ENCODE measurements around the gene LAX1.
"Not testable (repeated sequence)": the region's sequence is repeated elsewhere in the genome, so short reads cannot be mapped to it uniquely, and the experiment has no call there.

Gene LAX1

GRCh38 chr1:203792486-203792885, 27.5 kb downstream of the LAX1 start:
- Histone ChIP-seq H3K36me3 (ENCODE audit: low read depth) (peaks cover 12% of the 10 kb centered on the region), H3K27ac (ENCODE audit: poor library complexity, severe bottlenecking) (no peak overlapping the region), H3K9me3 (ENCODE audit: severe bottlenecking) (no peaks in the 10 kb centered on the region), H3K4me3 (ENCODE audit: severe bottlenecking) (no peak overlapping the region), H3K27me3 (ENCODE audit: insufficient read depth, poor library complexity, severe bottlenecking) (no peaks in the 10 kb centered on the region), H3K4me1 (ENCODE audit: insufficient read depth, poor library complexity, severe bottlenecking) (peaks cover 14% of the 10 kb centered on the region)
- DNase-seq (ENCODE audit: low spot score) (no peak), ATAC-seq (ENCODE audit: low read depth) (no peak)
- TF ChIP-seq CTCF (IDR thresholded peaks at IDR 0.05; ENCODE audit: poor library complexity, severe bottlenecking), result no peak

GRCh38 chr1:203793561-203793960, 28.6 kb downstream of the LAX1 start:
- H3K4me1 ChIP-seq (ENCODE audit: insufficient read depth, poor library complexity, severe bottlenecking), result peaks cover 25% of the 10 kb centered on the region
- not testable (repeated sequence) for DNase-seq (ENCODE audit: low spot score); H3K9me3 ChIP-seq (ENCODE audit: severe bottlenecking); H3K27ac ChIP-seq (ENCODE audit: poor library complexity, severe bottlenecking); H3K4me3 ChIP-seq (ENCODE audit: severe bottlenecking); ATAC-seq (ENCODE audit: low read depth); H3K27me3 ChIP-seq (ENCODE audit: insufficient read depth, poor library complexity, severe bottlenecking)
- peaks cover 23% of the 10 kb centered on the region for H3K36me3 ChIP-seq (ENCODE audit: low read depth)

- Histone ChIP-seq H3K36me3 (ENCODE audit: low read depth) (peaks cover 36% of the 10 kb centered on the region), H3K9me3 (ENCODE audit: severe bottlenecking) (no peaks in the 10 kb centered on the region), H3K27ac (ENCODE audit: poor library complexity, severe bottlenecking) (peak overlapping the region; percentile 92), H3K4me3 (ENCODE audit: severe bottlenecking) (peak overlapping the region; percentile 84), H3K27me3 (ENCODE audit: insufficient read depth, poor library complexity, severe bottlenecking) (no peaks in the 10 kb centered on the region), H3K4me1 (ENCODE audit: insufficient read depth, poor library complexity, severe bottlenecking) (peaks cover 35% of the 10 kb centered on the region)
- ATAC-seq (ENCODE audit: low read depth), result no peak
- no peak for DNase-seq (ENCODE audit: low spot score)
- TF ChIP-seq CTCF (IDR thresholded peaks at IDR 0.05; ENCODE audit: poor library complexity, severe bottlenecking), result no peak
These were observed 29.9 kb downstream of the LAX1 start for GRCh38 chr1:203794764-203795440.

- Histone ChIP-seq H3K4me3 (ENCODE audit: severe bottlenecking) (peak within 1 kb of the TSS; percentile 84), H3K27ac (ENCODE audit: poor library complexity, severe bottlenecking) (peak within 1 kb of the TSS; percentile 92), H3K27me3 (ENCODE audit: insufficient read depth, poor library complexity, severe bottlenecking) (no peaks in the 10 kb centered on the region), H3K36me3 (ENCODE audit: low read depth) (peaks cover 44% of the 10 kb centered on the region), H3K4me1 (ENCODE audit: insufficient read depth, poor library complexity, severe bottlenecking) (peaks cover 40% of the 10 kb centered on the region), H3K9me3 (ENCODE audit: severe bottlenecking) (no peaks in the 10 kb centered on the region)
- TF ChIP-seq CTCF (IDR thresholded peaks at IDR 0.05; ENCODE audit: poor library complexity, severe bottlenecking), result no peak
- ATAC-seq (ENCODE audit: low read depth) (peak; percentile 97), DNase-seq (ENCODE audit: low spot score) (peak; percentile 99)
These were observed 30.7 kb downstream of the LAX1 start, which contains the start of the genes ZBED6 and ZC3H11A for GRCh38 chr1:203795441-203796235. Gene ZBED6, plus strand, starts transcription at chr1:203795623. Its CDS starts 1,900 bp downstream, at chr1:203797523. Gene ZC3H11A, plus strand, starts transcription at chr1:203795623. Its CDS starts 21,448 bp downstream, at chr1:203817071.

GRCh38 chr1:203796236-203796605, 31.2 kb downstream of the LAX1 start:
- Histone ChIP-seq H3K4me1 (ENCODE audit: insufficient read depth, poor library complexity, severe bottlenecking) (peaks cover 46% of the 10 kb centered on the region), H3K36me3 (ENCODE audit: low read depth) (peaks cover 50% of the 10 kb centered on the region), H3K9me3 (ENCODE audit: severe bottlenecking) (no peaks in the 10 kb centered on the region), H3K4me3 (ENCODE audit: severe bottlenecking) (peak overlapping the region; percentile 84), H3K27ac (ENCODE audit: poor library complexity, severe bottlenecking) (peak overlapping the region; percentile 92), H3K27me3 (ENCODE audit: insufficient read depth, poor library complexity, severe bottlenecking) (no peaks in the 10 kb centered on the region)
- no peak for DNase-seq (ENCODE audit: low spot score)
- TF ChIP-seq CTCF (IDR thresholded peaks at IDR 0.05; ENCODE audit: poor library complexity, severe bottlenecking), result no peak
- ATAC-seq (ENCODE audit: low read depth), result peak; percentile 27; the same call in 2 of the 3 replicates

Measured in RWPE2 (cell line).